HG02943 (cell line): ENCODE data around the gene FXR2.

Experiments used
- ATAC-seq: cut with Tn5 transposase; IDR thresholded peaks from one replicate; pipeline ENCODE4 v1.9.1; 2021; ENCODE audit warnings: mild to moderate bottlenecking, low read depth, moderate library complexity; ENCODE audit not compliant: unreplicated experiment

The FXR2 gene

GRCh38 chr17:7553356-7553755 is 61.3 kb downstream of the FXR2 start:
- ATAC-seq: no peak

DNA sequence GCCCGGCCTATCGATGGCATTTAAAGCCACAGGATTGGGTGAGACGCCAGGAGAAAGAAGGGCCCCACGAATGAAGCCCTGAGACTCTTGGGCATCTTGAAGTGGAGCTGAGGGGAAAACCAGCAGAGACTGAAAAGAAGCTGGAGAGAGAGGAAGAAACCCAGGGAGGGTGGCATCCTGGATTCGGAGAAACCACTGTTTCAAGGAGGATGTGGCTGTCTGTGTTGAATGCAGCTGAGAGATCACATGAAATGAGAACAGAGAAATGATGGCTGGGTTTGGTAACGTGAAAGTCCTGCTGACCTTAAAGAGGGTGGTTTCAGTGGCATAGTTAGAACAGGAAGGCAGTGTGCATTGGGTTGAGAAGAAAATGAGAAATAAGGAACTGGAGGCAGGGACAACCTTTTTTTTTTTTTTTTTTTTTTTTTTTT is 62.1 kb downstream of the FXR2 start:
- no peak for ATAC-seq

- no peak for ATAC-seq
Measured at GRCh38 chr17:7551396-7551795, 63.3 kb downstream of the FXR2 start.

DNA sequence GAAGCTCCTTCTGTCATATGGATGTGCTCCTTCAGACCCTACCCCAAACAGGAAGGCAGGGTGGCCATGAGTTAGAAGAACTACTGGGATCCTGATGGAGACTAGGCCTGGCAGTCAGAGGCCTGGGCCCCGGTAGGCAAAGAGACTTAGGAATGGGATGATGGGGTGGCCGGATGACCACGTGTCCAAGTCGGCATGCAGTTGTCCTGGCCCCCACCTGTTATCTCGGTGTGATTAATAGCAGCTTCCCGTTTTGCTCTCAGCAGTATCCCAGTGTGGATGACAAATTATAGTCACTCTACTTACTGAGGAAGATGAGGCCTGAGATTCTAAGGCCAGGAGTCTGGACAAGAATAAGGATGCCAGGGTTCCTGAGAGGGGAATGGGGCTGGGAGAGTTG is 64.4 kb downstream of the FXR2 start:
- ATAC-seq: no peak

- no peak for ATAC-seq
Measured at GRCh38 chr17:7549401-7550055, 65.2 kb downstream of the FXR2 start.

GRCh38 chr17:7548585-7549400 is 65.9 kb downstream of the FXR2 start, which contains the start of gene TNFSF12:
Gene TNFSF12 (plus strand): TSS chr17:7549058. CDS start chr17:7549154, 96 bp downstream.
- ATAC-seq: no peak

- no peak for ATAC-seq
Measured at GRCh38 chr17:7544911-7545310, 69.8 kb downstream of the FXR2 start.
